Head of caudate nucleus (tissue), 42 donors: Measurements from ENCODE around the gene SPATA32.
A peak's percentile ranks its signal among the peaks of the same experiment; 100 is the strongest.
"Not testable (repeated sequence)": the region's sequence is repeated elsewhere in the genome, so short reads cannot be mapped to it uniquely, and the experiment has no call there.

ENCODE experiments used
- DNase-seq, 42 donors: peaks; one replicate each; pipeline versions ENCODE4 v3.0.0 to v3.0.0-alpha.2; 2020 to 2021; ENCODE audit warnings: mixed read lengths in 7 of 42
- intact Hi-C: fragments of 100-400 bp; cut with DNase I; formaldehyde crosslinking; loops from one replicate; pipeline ENCODE4 v1.15.0; 2022

SPATA32 gene

GRCh38 chr17:45261577-45262515 lies at the start of gene SPATA32:
TSS of gene SPATA32 (minus strand) at chr17:45262094. CDS start at chr17:45262016, 78 bp downstream.
- intact Hi-C loops: no loop called here
- DNase-seq: peak; percentile 45 to 85 (median 75)

GRCh38 chr17:45311401-45311759 lies 49.5 kb upstream of the SPATA32 start:
- intact Hi-C loops: no loop called here
- DNase-seq: no peak

GRCh38 chr17:45310380-45311324 lies 48.8 kb upstream of the SPATA32 start:
- intact Hi-C loops: no loop called here
- no peak for DNase-seq

- no peak for DNase-seq
- intact Hi-C loops: no loop called here
Observed at GRCh38 chr17:45309400-45309799, 47.5 kb upstream of the SPATA32 start.

- no peak for DNase-seq
- intact Hi-C loops: no loop called here
Observed at GRCh38 chr17:45308840-45309239, 46.9 kb upstream of the SPATA32 start.

GRCh38 chr17:45308016-45308365 lies 46.1 kb upstream of the SPATA32 start:
- intact Hi-C loops: no loop called here
- DNase-seq: no peak

GRCh38 chr17:45307290-45308015 lies 45.6 kb upstream of the SPATA32 start:
- peak in 11 of 42 donors; percentile 22 to 73 (median 49) for DNase-seq
- intact Hi-C loops: no loop called here

- intact Hi-C loops: no loop called here
- no peak for DNase-seq
Observed at GRCh38 chr17:45306623-45307022, 44.7 kb upstream of the SPATA32 start.

GRCh38 chr17:45306094-45306493 lies 44.2 kb upstream of the SPATA32 start:
- intact Hi-C loops: no loop called here
- DNase-seq: no peak

GRCh38 chr17:45305530-45306087 lies 43.7 kb upstream of the SPATA32 start:
- intact Hi-C loops: no loop called here
- no peak for DNase-seq

- DNase-seq: no peak
- intact Hi-C loops: no loop called here
Observed at GRCh38 chr17:45302649-45303173, 40.8 kb upstream of the SPATA32 start.

- intact Hi-C loops, DNase-seq: not testable (repeated sequence)
Observed at GRCh38 chr17:45302220-45302619, 40.3 kb upstream of the SPATA32 start.

GRCh38 chr17:45301674-45302073 lies 39.8 kb upstream of the SPATA32 start:
- intact Hi-C loops: no loop called here

GRCh38 chr17:45300060-45300751 lies 38.3 kb upstream of the SPATA32 start:
- intact Hi-C loops: no loop called here
- no peak for DNase-seq

More at GRCh38 chr17:45301674-45302073, 39.8 kb upstream of the SPATA32 start:
- no peak for DNase-seq

- peak in 13 of 42 donors; percentile 17 to 70 (median 48) for DNase-seq
- intact Hi-C loops: no loop called here
Observed at GRCh38 chr17:45299361-45299760, 37.5 kb upstream of the SPATA32 start.

GRCh38 chr17:45298546-45299285 lies 36.8 kb upstream of the SPATA32 start:
- DNase-seq: no peak
- intact Hi-C loops: no loop called here

GRCh38 chr17:45296833-45297124 lies 34.9 kb upstream of the SPATA32 start:
- DNase-seq: no peak
- intact Hi-C loops: no loop called here
